ENCODE measurements around the gene GLUL.

The GLUL gene

GRCh38 chr1:182430263-182431068 lies 38.9 kb upstream of the GLUL start:
- CTCF ChIA-PET = no interaction called here
- POLR2A ChIA-PET = no interaction called here
- no peak for DNase-seq (ENCODE audit: extremely low spot score)
- no peak for TF ChIP-seq ELF4 (IDR thresholded peaks at IDR 0.05)
- no peak for TF ChIP-seq SP1 (IDR thresholded peaks at IDR 0.05)
- no peak for TF ChIP-seq NFRKB (IDR thresholded peaks at IDR 0.05)
- no peak for TF ChIP-seq HDGF (IDR thresholded peaks at IDR 0.05; ENCODE audit: borderline replicate concordance)
- no peak for TF ChIP-seq FOXK2 (IDR thresholded peaks at IDR 0.05)
- TF ChIP-seq FOXA1 (IDR thresholded peaks at IDR 0.05) = no peak
- TF ChIP-seq SUZ12 (IDR thresholded peaks at IDR 0.05) = no peak
- no peak for TF ChIP-seq CTBP1 (IDR thresholded peaks at IDR 0.05; ENCODE audit: borderline replicate concordance)
- TF ChIP-seq BHLHE40 (IDR thresholded peaks at IDR 0.05; ENCODE audit: borderline replicate concordance) = no peak
- TF ChIP-seq TARDBP (IDR thresholded peaks at IDR 0.05) = no peak
- TF ChIP-seq ARNT (IDR thresholded peaks at IDR 0.05) = no peak
- TF ChIP-seq L3MBTL2 (conservative IDR thresholded peaks at IDR 0.05) = no peak
- TF ChIP-seq, protein P1, sequence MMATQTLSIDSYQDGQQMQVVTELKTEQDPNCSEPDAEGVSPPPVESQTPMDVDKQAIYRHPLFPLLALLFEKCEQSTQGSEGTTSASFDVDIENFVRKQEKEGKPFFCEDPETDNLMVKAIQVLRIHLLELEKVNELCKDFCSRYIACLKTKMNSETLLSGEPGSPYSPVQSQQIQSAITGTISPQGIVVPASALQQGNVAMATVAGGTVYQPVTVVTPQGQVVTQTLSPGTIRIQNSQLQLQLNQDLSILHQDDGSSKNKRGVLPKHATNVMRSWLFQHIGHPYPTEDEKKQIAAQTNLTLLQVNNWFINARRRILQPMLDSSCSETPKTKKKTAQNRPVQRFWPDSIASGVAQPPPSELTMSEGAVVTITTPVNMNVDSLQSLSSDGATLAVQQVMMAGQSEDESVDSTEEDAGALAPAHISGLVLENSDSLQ (IDR thresholded peaks at IDR 0.05) = no peak
- TF ChIP-seq ZNF384 (IDR thresholded peaks at IDR 0.05) = no peak
- TF ChIP-seq FOXM1 (IDR thresholded peaks at IDR 0.05; ENCODE audit: borderline replicate concordance) = no peak
- TF ChIP-seq LEF1 (IDR thresholded peaks at IDR 0.05; ENCODE audit: borderline replicate concordance) = no peak

DNA sequence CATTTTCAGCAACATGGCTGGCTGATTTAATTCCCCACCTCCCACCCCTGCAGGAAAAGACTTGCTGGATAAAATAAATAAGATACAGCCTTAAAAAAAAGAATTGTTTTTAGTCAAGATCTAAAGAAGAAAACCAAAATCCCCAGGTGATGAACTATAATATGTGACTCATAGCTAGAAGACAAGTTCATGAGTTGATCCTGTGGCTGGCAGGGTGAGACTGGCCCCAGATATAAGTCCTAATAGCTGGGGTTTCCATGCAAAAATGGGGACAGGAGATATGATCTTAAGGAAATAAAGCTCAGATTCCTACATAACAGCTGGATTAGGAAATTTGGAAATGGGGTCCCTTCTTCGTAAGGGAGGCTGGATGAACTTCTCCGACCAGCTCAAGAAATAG lies 36.5 kb upstream of the GLUL start:
- ChIA-PET POLR2A (no interaction called here), CTCF (no interaction called here)
- no peak for DNase-seq (ENCODE audit: extremely low spot score)
- TF ChIP-seq LEF1 (IDR thresholded peaks at IDR 0.05; ENCODE audit: borderline replicate concordance) = no peak
- no peak for TF ChIP-seq FOXM1 (IDR thresholded peaks at IDR 0.05; ENCODE audit: borderline replicate concordance)
- no peak for TF ChIP-seq FOXA1 (IDR thresholded peaks at IDR 0.05)
- no peak for TF ChIP-seq CTBP1 (IDR thresholded peaks at IDR 0.05; ENCODE audit: borderline replicate concordance)
- TF ChIP-seq L3MBTL2 (conservative IDR thresholded peaks at IDR 0.05) = no peak
- TF ChIP-seq, protein P1 (IDR thresholded peaks at IDR 0.05) = no peak
- TF ChIP-seq ELF4 (IDR thresholded peaks at IDR 0.05) = no peak
- no peak for TF ChIP-seq BHLHE40 (IDR thresholded peaks at IDR 0.05; ENCODE audit: borderline replicate concordance)

- CTCF ChIA-PET = interaction anchor here (0.6 kb wide), 1 partner anchor 14 kb away, joined by 3 read pairs; no protein-coding TSS in a partner anchor
Observed at GRCh38 chr1:182426442-182427430, 35.1 kb upstream of the GLUL start.

DNA sequence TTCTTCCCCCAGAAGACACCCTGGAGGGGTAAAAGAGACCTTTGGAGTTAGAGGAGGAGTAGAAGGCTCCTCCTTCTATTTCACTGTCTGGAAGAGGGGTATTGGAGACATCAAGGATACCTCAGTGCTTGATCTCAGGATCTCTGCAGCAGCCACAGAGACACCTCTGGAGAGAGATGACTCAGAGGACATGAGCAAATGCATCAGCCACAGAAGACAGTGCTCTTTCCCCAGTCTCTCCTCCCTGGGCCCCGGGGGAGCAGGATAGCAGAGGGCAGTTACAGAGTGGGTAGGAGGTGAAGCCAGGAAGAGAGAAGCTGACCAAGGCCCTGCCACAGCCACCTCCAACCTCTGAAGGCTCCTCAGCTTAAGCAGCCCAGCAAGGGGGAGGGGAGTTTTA lies 24.2 kb upstream of the GLUL start:
- POLR2A ChIA-PET = no interaction called here
- CTCF ChIA-PET = no interaction called here
- TF ChIP-seq FOXA1 (IDR thresholded peaks at IDR 0.05) = no peak
- TF ChIP-seq FOXM1 (IDR thresholded peaks at IDR 0.05; ENCODE audit: borderline replicate concordance) = no peak
- TF ChIP-seq ELF4 (IDR thresholded peaks at IDR 0.05) = no peak
- no peak for TF ChIP-seq ZNF384 (IDR thresholded peaks at IDR 0.05)
- TF ChIP-seq SP1 (IDR thresholded peaks at IDR 0.05) = no peak
- TF ChIP-seq L3MBTL2 (conservative IDR thresholded peaks at IDR 0.05) = no peak
- no peak for TF ChIP-seq BHLHE40 (IDR thresholded peaks at IDR 0.05; ENCODE audit: borderline replicate concordance)
- no peak for TF ChIP-seq ARNT (IDR thresholded peaks at IDR 0.05)
- no peak for TF ChIP-seq LEF1 (IDR thresholded peaks at IDR 0.05; ENCODE audit: borderline replicate concordance)
- TF ChIP-seq CTBP1 (IDR thresholded peaks at IDR 0.05; ENCODE audit: borderline replicate concordance) = no peak
- no peak for TF ChIP-seq HDGF (IDR thresholded peaks at IDR 0.05; ENCODE audit: borderline replicate concordance)
- TF ChIP-seq NFRKB (IDR thresholded peaks at IDR 0.05) = no peak
- TF ChIP-seq, protein P1 (IDR thresholded peaks at IDR 0.05) = no peak
- TF ChIP-seq TARDBP (IDR thresholded peaks at IDR 0.05) = no peak
- no peak for TF ChIP-seq SUZ12 (IDR thresholded peaks at IDR 0.05)
- DNase-seq (ENCODE audit: extremely low spot score) = no peak

More at GRCh38 chr1:182426442-182427430, 35.1 kb upstream of the GLUL start:
- POLR2A ChIA-PET = no interaction called here
- TF ChIP-seq LEF1 (IDR thresholded peaks at IDR 0.05; ENCODE audit: borderline replicate concordance) (no peak), BHLHE40 (IDR thresholded peaks at IDR 0.05; ENCODE audit: borderline replicate concordance) (no peak), SUZ12 (IDR thresholded peaks at IDR 0.05) (no peak), FOXK2 (IDR thresholded peaks at IDR 0.05) (no peak), ELF4 (IDR thresholded peaks at IDR 0.05) (no peak), ZNF384 (IDR thresholded peaks at IDR 0.05) (no peak), NFRKB (IDR thresholded peaks at IDR 0.05) (no peak), CTBP1 (IDR thresholded peaks at IDR 0.05; ENCODE audit: borderline replicate concordance) (no peak), L3MBTL2 (conservative IDR thresholded peaks at IDR 0.05) (no peak), HDGF (IDR thresholded peaks at IDR 0.05; ENCODE audit: borderline replicate concordance) (no peak), SP1 (IDR thresholded peaks at IDR 0.05) (no peak), ARNT (IDR thresholded peaks at IDR 0.05) (no peak)
- TF ChIP-seq, protein P1 (IDR thresholded peaks at IDR 0.05) = no peak
- DNase-seq (ENCODE audit: extremely low spot score) = no peak
